ENCODE measurements around the gene KLHL29.

- TF ChIP-seq CTCF (IDR thresholded peaks at IDR 0.05) (no peak), POLR2A (IDR thresholded peaks at IDR 0.05) (no peak), EP300 (IDR thresholded peaks at IDR 0.05) (no peak)
Observed at GRCh38 chr2:23705771-23706612, 321.0 kb downstream of the KLHL29 start.

Data from tibial nerve (tissue), 4 donors.